Endothelial cell of umbilical vein (primary cell): ENCODE data around the gene ZDHHC19. TPM values are rescaled to one million over a fixed set of nuclear protein-coding genes. Genes with fewer than 3 reads are reported as not detected.

Experiments
- BruUV-seq: library from RNA; stranded (reverse); fragments of 400-500 nt; replicated peaks from 2 replicates; lab custom pipeline; 2021; lab: Mats Ljungman, UMichigan
- CTCF ChIA-PET: fragments of 300-600, 350-600 bp; sonication (Branson Sonifier 250); formaldehyde crosslinking; loops from one replicate; lab custom pipeline; 2021; ENCODE audit warnings: antibody characterized with exemption, inconsistent platforms; lab: Charles Lee
- POLR2A ChIA-PET: fragments of 300-600, 350-600 bp; sonication (Branson Sonifier 250); formaldehyde crosslinking; loops from one replicate; lab custom pipeline; 2021; ENCODE audit warnings: antibody characterized with exemption, inconsistent platforms; lab: Charles Lee
- DNase-seq: peaks from one replicate; pipeline ENCODE4 v3.0.0-alpha.2; 2011; ENCODE audit warnings: low read depth, low spot score
- FAIRE-seq: peaks from 2 replicates; lab custom pipeline; 2011; peaks lifted over from hg19 to GRCh38; lab: Jason Lieb, UNC
- H2AFZ ChIP-seq: 2 replicates; pipeline ENCODE4 v1.6.0; 2012; ENCODE audit warnings: low read depth, low read length, control low read depth, inconsistent platforms
- H3K27ac ChIP-seq: 2 replicates; pipeline ENCODE4 v1.5.1; 2011; ENCODE audit warnings: low read depth, mild to moderate bottlenecking, control low read depth, low read length, moderate library complexity; ENCODE audit not compliant: insufficient read depth
- H3K27me3 ChIP-seq, 2 experiments: 2 replicates each; pipeline versions ENCODE4 v1.6.0 to v1.6.1; 2011; ENCODE audit warnings: low read length in 2 of 2, mixed read lengths in 1 of 2; ENCODE audit not compliant: control insufficient read depth in 2 of 2, insufficient read depth in 2 of 2
- H3K36me3 ChIP-seq, 2 experiments: 2 replicates in 1 of 2; 3 replicates in 1 of 2; pipeline ENCODE4 v1.5.1; 2011; ENCODE audit warnings: low read length in 2 of 2, mild to moderate bottlenecking in 1 of 2, moderate library complexity in 1 of 2; ENCODE audit not compliant: control insufficient read depth in 2 of 2, insufficient read depth in 2 of 2; ENCODE audit errors: extremely low read depth in 1 of 2
- H3K4me1 ChIP-seq: 3 replicates; pipeline ENCODE4 v1.5.1; 2011; ENCODE audit warnings: mild to moderate bottlenecking, low read length; ENCODE audit not compliant: control insufficient read depth, insufficient read depth; ENCODE audit errors: extremely low read depth
- H3K4me2 ChIP-seq: 2 replicates; pipeline ENCODE4 v1.6.1; 2011; ENCODE audit warnings: low read length, control low read depth, mixed read lengths; ENCODE audit not compliant: insufficient read depth
- H3K4me3 ChIP-seq, 3 experiments: fragments of 200-600 bp in 1 of 3; sonication (generic), shearing (Covaris generic) in 1 of 3; replicated peaks in 1 of 3; 2 replicates each; pipeline ENCODE4 v1.5.1; 2011 to 2016; ENCODE audit warnings: control low read depth in 3 of 3, low read length in 3 of 3, mild to moderate bottlenecking in 2 of 3, inconsistent platforms in 1 of 3, low read depth in 1 of 3, moderate library complexity in 1 of 3; ENCODE audit not compliant: insufficient read depth in 1 of 3
- H3K79me2 ChIP-seq: 2 replicates; pipeline ENCODE4 v1.6.0; 2012; ENCODE audit warnings: low read length, inconsistent platforms; ENCODE audit not compliant: control insufficient read depth, insufficient read depth
- H3K9ac ChIP-seq: replicated peaks from 2 replicates; pipeline ENCODE3; 2011; ENCODE audit warnings: low read length, control low read depth; ENCODE audit not compliant: insufficient read depth; ENCODE audit errors: extremely low read depth
- H3K9me1 ChIP-seq: replicated peaks from 3 replicates; pipeline ENCODE4 v1.6.0; 2011; ENCODE audit warnings: mild to moderate bottlenecking, low read length; ENCODE audit not compliant: control insufficient read depth, insufficient read depth; ENCODE audit errors: extremely low read depth
- H3K9me3 ChIP-seq: replicated peaks from 2 replicates; pipeline ENCODE4 v1.5.1; 2012; ENCODE audit warnings: low read length, inconsistent platforms; ENCODE audit not compliant: control insufficient read depth, insufficient read depth
- H4K20me1 ChIP-seq: replicated peaks from 2 replicates; pipeline ENCODE3; 2011; ENCODE audit warnings: mild to moderate bottlenecking, low read length; ENCODE audit not compliant: control insufficient read depth, insufficient read depth; ENCODE audit errors: extremely low read depth
- EZH2 ChIP-seq: IDR thresholded peaks from 2 replicates; pipeline ENCODE4 v1.6.1; 2012; ENCODE audit warnings: borderline replicate concordance, low read depth, mild to moderate bottlenecking, moderate library complexity, low read length, inconsistent platforms; ENCODE audit not compliant: severe bottlenecking
- FOS ChIP-seq: IDR thresholded peaks from 2 replicates; pipeline ENCODE4 v1.6.1; 2011; ENCODE audit warnings: mild to moderate bottlenecking, low read length, moderate library complexity, borderline replicate concordance; ENCODE audit not compliant: insufficient read depth
- GATA2 ChIP-seq: IDR thresholded peaks from 2 replicates; pipeline ENCODE4 v1.7.0; 2011; ENCODE audit warnings: low read depth, mild to moderate bottlenecking, moderate library complexity, mixed read lengths, low read length; ENCODE audit not compliant: insufficient read length, insufficient read depth
- JUN ChIP-seq: IDR thresholded peaks from 2 replicates; pipeline ENCODE4 v1.6.1; 2011; ENCODE audit warnings: borderline replicate concordance, low read depth; ENCODE audit not compliant: insufficient read length, insufficient read depth
- MYC ChIP-seq: IDR thresholded peaks from one replicate; pipeline ENCODE4 v1.6.1; 2011; ENCODE audit warnings: mild to moderate bottlenecking, low read depth, low read length
- POLR2A ChIP-seq: IDR thresholded peaks from 2 replicates; pipeline ENCODE4 v1.6.1; 2012; ENCODE audit warnings: low read depth, mild to moderate bottlenecking, control low read depth, low read length
- POLR2AphosphoS5 ChIP-seq: IDR thresholded peaks from 2 replicates; pipeline ENCODE4 v1.6.1; 2012; ENCODE audit warnings: low read depth, mild to moderate bottlenecking, control low read depth, low read length, moderate library complexity; ENCODE audit not compliant: insufficient read depth
- dilution Hi-C: fragments of 300-500 bp; cut with MboI; formaldehyde crosslinking; loops from one replicate; pipeline ENCODE4 v1.15.0; 2019; ENCODE audit warnings: low sequenced_read_pairs; ENCODE audit not compliant: extremely low pct_ligation_motif_present
- intact Hi-C: fragments of 100-400 bp; cut with micrococcal nuclease; formaldehyde crosslinking; loops from one replicate; pipeline ENCODE4 v1.10.0; 2022
- polyA plus RNA-seq, 4 experiments: library from polyadenylated mRNA; depleted of rRNA in 3 of 4; stranded (reverse) in 3 of 4; unstranded in 1 of 4; fragments of >200 nt; gene quantifications; 2 replicates each; pipeline versions ENCODE4 v1.2.1 to v1.2.3, GENCODE V29; 2011 to 2012; ENCODE audit warnings: missing spikeins in 1 of 4
- total RNA-seq: library from RNA; stranded (reverse); gene quantifications from 2 replicates; pipeline ENCODE4 v1.2.3, GENCODE V29; 2021
- TF ChIP-seq, protein P1 (sequence below): IDR thresholded peaks from 2 replicates; pipeline ENCODE4 v1.6.1; 2011; ENCODE audit not compliant: insufficient read depth, insufficient read length
- TF ChIP-seq, protein P2 (sequence below), 2 donors: IDR thresholded peaks; 1 replicate in 1 of 2; 2 replicates in 1 of 2; pipeline ENCODE4 v1.5.1; 2011; ENCODE audit warnings: low read length in 2 of 2, mild to moderate bottlenecking in 2 of 2, moderate library complexity in 2 of 2, control low read depth in 1 of 2, inconsistent platforms in 1 of 2, low read depth in 1 of 2; ENCODE audit not compliant: insufficient read depth in 1 of 2; ENCODE audit errors: extremely low read depth in 1 of 2

ZDHHC19 gene
- total and polyA plus RNA-seq, 2 donors (not counting 3 experiments of a cell fraction or from before 2014, with no cell fraction given): not detected

- Histone ChIP-seq H3K4me2 (no peak overlapping the region), H3K9me3 (no peaks in the 10 kb centered on the region), H4K20me1 (no peaks in the 10 kb centered on the region), H3K36me3 (no peaks in the 10 kb centered on the region), H3K9ac (no peak overlapping the region), H2AFZ (no peak overlapping the region), H3K4me3 (no peak overlapping the region), H3K9me1 (no peaks in the 10 kb centered on the region), H3K27me3 (peaks cover 4 to 8% of the 10 kb centered on the region in 2 experiments), H3K79me2 (no peaks in the 10 kb centered on the region), H3K27ac (no peak overlapping the region), H3K4me1 (no peaks in the 10 kb centered on the region)
- FAIRE-seq: no peak
- intact Hi-C loops: no loop called here
- no peak for DNase-seq
- ChIA-PET POLR2A (no interaction called here), CTCF (interaction anchor here (0.6 kb wide), 1 partner anchor 236 kb away, joined by 4 read pairs; no protein-coding TSS in a partner anchor)
- dilution Hi-C loops: no loop called here
- no TSS peak for BruUV-seq
- TF ChIP-seq, protein P1, sequence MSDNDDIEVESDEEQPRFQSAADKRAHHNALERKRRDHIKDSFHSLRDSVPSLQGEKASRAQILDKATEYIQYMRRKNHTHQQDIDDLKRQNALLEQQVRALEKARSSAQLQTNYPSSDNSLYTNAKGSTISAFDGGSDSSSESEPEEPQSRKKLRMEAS: no peak
- TF ChIP-seq, protein P2, sequence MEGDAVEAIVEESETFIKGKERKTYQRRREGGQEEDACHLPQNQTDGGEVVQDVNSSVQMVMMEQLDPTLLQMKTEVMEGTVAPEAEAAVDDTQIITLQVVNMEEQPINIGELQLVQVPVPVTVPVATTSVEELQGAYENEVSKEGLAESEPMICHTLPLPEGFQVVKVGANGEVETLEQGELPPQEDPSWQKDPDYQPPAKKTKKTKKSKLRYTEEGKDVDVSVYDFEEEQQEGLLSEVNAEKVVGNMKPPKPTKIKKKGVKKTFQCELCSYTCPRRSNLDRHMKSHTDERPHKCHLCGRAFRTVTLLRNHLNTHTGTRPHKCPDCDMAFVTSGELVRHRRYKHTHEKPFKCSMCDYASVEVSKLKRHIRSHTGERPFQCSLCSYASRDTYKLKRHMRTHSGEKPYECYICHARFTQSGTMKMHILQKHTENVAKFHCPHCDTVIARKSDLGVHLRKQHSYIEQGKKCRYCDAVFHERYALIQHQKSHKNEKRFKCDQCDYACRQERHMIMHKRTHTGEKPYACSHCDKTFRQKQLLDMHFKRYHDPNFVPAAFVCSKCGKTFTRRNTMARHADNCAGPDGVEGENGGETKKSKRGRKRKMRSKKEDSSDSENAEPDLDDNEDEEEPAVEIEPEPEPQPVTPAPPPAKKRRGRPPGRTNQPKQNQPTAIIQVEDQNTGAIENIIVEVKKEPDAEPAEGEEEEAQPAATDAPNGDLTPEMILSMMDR (IDR thresholded peaks at IDR 0.05; ENCODE audit: extremely low read depth in 1 of 2, insufficient read depth in 1 of 2, low read depth in 1 of 2, low read length in 2 of 2): no peak
- TF ChIP-seq EZH2 (no peak), FOS (no peak), JUN (no peak), POLR2A (no peak), MYC (no peak), GATA2 (no peak), POLR2AphosphoS5 (no peak)
These were observed 8.7 kb upstream of the ZDHHC19 start for GRCh38 chr3:196219970-196220311.
